Right cardiac atrium (tissue), 5 donors: ENCODE results near the gene WASHC2C. TPM values are rescaled to one million over a fixed set of nuclear protein-coding genes. Genes with fewer than 3 reads are reported as not detected.
"Not testable (repeated sequence)": the region's sequence is repeated elsewhere in the genome, so short reads cannot be mapped to it uniquely, and the experiment has no call there.

Experiments
- ATAC-seq, 2 donors: fragments of 200-7000 bp; cut with Tn5 transposase; one replicate each; pipeline versions ENCODE4 v1.8.0 to v1.9.1; 2020; ENCODE audit warnings: moderate library complexity in 2 of 2, mild to moderate bottlenecking in 1 of 2
- DNase-seq, 3 donors: peaks; one replicate each; pipeline ENCODE4 v3.0.0-alpha.2; 2020
- H3K27ac ChIP-seq: one replicate; pipeline ENCODE4 v1.5.1; 2013; ENCODE audit warnings: mild to moderate bottlenecking, low read length, control low read depth, moderate library complexity
- H3K27me3 ChIP-seq: one replicate; pipeline ENCODE4 v1.6.1; 2013; ENCODE audit not compliant: control insufficient read depth, insufficient read depth
- H3K4me1 ChIP-seq: one replicate; pipeline ENCODE4 v1.6.1; 2013; ENCODE audit warnings: low read length; ENCODE audit not compliant: control insufficient read depth, insufficient read depth
- H3K4me3 ChIP-seq: one replicate; pipeline ENCODE4 v1.5.1; 2013; ENCODE audit warnings: low read length, control low read depth
- H3K9me3 ChIP-seq: one replicate; pipeline ENCODE4 v1.6.1; 2013; ENCODE audit warnings: low read length; ENCODE audit not compliant: control insufficient read depth
- whole genome bisulfite sequencing: extraction: QIAGEN DNeasy Blood & Tissue Kit; methylation state at CpG from one replicate; pipeline ENCODE4 v1.1.7; 2013; 5-methylcytosine and 5-hydroxymethylcytosine counted together
- intact Hi-C, 4 donors: fragments of 100-400 bp; cut with DNase I; formaldehyde crosslinking; loops; one replicate each; pipeline versions ENCODE4 v1.11.0 to v1.14.0; 2022 to 2023
- polyA plus RNA-seq: library from polyadenylated mRNA; stranded (reverse); fragments of 200-250 nt; gene quantifications from one replicate; pipeline ENCODE4 v1.2.3, GENCODE V29; 2013
- total RNA-seq, 4 donors: library from RNA; stranded (reverse); fragmentation: NEBNext Ultra II Directional; extraction: Animal tissue kit (Norgen Biotek cat#: 25700); gene quantifications; one replicate each; pipeline ENCODE4 v1.2.1, GENCODE V29; 2021
- donor health status: healthy with polysubstance abuse.
- donor health status: DM: no; HTN: yes; CAD: no.
- donor health status: DM: no; HTN: no; CAD: no.
- donor health status: DM: no; HTN: yes; CAD: no; lungs with severe emphysema.
- donor health status: DM: yes; HTN: yes; CAD: no.

Gene WASHC2C
- total and polyA plus RNA-seq, 5 donors = 16.7 to 77.4 (median 50.1) TPM

DNA sequence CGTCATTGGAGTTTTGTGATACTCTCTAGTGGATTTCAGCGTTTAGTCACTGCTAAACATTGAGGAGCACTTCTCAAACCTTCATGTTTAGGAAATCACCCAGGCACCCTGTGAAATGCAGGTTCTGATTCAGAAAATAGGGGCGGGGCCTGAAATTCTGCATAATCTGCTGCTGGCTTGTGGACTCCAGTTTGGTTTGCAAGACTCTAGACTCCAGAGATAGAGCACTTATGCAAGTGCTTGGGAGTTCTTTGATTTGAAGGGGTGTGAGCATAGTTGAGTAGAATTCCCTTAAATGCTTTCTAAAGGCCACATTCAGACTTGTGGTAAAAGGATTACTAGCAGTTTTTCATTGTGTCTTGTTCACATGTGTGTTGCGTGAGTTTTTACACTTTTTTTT is 41.3 kb downstream of the WASHC2C start:
- ATAC-seq, H3K27ac ChIP-seq, DNase-seq, H3K4me1 ChIP-seq, H3K27me3 ChIP-seq, H3K4me3 ChIP-seq, intact Hi-C loops, H3K9me3 ChIP-seq: not testable (repeated sequence)
- WGBS = 98% methylated on average over 3 of the region's 4 CpGs

GRCh38 chr10:45771757-45772461 is 44.8 kb downstream of the WASHC2C start:
- H3K4me3 ChIP-seq, H3K4me1 ChIP-seq, intact Hi-C loops, H3K27me3 ChIP-seq, DNase-seq, ATAC-seq, H3K9me3 ChIP-seq, H3K27ac ChIP-seq: not testable (repeated sequence)
- 96% methylated on average over 5 of the region's 7 CpGs for whole genome bisulfite sequencing

DNA sequence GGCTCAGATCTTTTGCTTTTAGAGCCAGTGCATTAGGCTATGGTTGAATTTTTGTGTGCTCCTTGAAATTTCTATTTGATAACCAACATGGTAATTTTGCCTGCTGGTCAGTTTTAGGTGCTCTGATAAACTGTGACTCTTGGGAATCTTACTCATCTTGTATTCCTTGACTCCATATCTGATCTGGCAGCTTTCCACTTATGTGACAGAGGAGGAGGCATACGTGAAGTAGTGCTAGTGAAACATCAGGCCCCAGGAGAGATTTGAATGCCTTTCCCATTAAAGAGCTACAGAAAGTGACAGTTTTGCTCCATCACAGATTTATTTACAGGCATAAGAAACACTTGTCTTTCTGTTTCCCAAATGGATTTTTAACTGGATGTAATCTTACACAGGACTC is 59.2 kb downstream of the WASHC2C start:
- 41% methylated on average over 1 of the region's 1 CpG for WGBS
- DNase-seq, ATAC-seq, H3K27me3 ChIP-seq, intact Hi-C loops, H3K9me3 ChIP-seq, H3K4me3 ChIP-seq, H3K27ac ChIP-seq, H3K4me1 ChIP-seq: not testable (repeated sequence)

- WGBS = 49% methylated on average over 2 of the region's 5 CpGs
- H3K4me3 ChIP-seq, H3K27ac ChIP-seq, DNase-seq, H3K4me1 ChIP-seq, ATAC-seq, H3K27me3 ChIP-seq, intact Hi-C loops, H3K9me3 ChIP-seq: not testable (repeated sequence)
Observed at GRCh38 chr10:45787212-45787741, 60.2 kb downstream of the WASHC2C start.

DNA sequence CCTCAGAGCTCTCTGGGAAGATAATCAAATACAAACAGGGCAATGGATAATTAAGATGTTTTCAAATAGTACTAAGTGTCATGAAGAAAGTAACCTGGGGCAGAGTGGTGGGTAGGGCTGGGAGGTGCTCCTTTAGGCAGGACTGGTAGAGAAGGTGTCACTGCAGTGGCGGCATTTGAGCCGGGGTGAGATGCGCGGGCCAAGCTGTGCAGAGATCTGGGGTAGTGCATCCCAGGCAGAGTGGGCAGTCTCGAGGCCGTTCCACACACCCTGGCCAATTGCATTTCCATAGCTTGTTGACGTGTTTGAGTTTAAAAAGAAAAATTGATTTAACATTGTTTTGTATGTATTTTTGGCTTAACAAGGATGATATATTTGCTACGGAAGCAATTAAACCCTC is 62.9 kb downstream of the WASHC2C start:
- ATAC-seq, H3K9me3 ChIP-seq, intact Hi-C loops, H3K4me3 ChIP-seq, H3K4me1 ChIP-seq, H3K27ac ChIP-seq, H3K27me3 ChIP-seq, DNase-seq: not testable (repeated sequence)
- 97% methylated on average over 8 of the region's 8 CpGs for WGBS

- H3K27ac ChIP-seq, ATAC-seq, H3K27me3 ChIP-seq, H3K9me3 ChIP-seq, intact Hi-C loops, H3K4me3 ChIP-seq, DNase-seq, H3K4me1 ChIP-seq: not testable (repeated sequence)
- WGBS = 90% methylated on average over 5 of the region's 6 CpGs
Observed at GRCh38 chr10:45790694-45791426, 63.8 kb downstream of the WASHC2C start.

DNA sequence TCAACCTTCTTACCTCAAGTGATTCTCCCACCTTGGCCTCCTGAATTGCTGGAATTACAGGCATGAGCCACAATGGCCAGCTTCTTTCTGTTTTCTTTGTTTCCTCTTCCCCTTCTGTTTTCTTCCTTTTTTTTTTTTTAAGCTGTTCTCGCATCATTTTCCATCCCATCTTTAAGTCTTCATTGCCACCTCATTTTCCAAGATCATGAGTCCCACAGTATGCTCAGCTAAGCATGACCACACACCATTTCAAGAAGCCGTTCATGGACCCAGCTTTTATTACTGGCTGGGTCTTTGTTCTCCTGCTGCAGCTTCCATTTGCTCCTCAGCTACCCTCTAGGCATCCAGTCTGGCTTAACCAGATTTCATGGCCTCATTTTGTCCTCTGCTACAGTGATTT is 67.7 kb downstream of the WASHC2C start:
- H3K4me1 ChIP-seq, H3K27ac ChIP-seq, H3K9me3 ChIP-seq, intact Hi-C loops, ATAC-seq, DNase-seq, H3K4me3 ChIP-seq, H3K27me3 ChIP-seq: not testable (repeated sequence)
- WGBS = 64% methylated on average over 2 of the region's 2 CpGs

DNA sequence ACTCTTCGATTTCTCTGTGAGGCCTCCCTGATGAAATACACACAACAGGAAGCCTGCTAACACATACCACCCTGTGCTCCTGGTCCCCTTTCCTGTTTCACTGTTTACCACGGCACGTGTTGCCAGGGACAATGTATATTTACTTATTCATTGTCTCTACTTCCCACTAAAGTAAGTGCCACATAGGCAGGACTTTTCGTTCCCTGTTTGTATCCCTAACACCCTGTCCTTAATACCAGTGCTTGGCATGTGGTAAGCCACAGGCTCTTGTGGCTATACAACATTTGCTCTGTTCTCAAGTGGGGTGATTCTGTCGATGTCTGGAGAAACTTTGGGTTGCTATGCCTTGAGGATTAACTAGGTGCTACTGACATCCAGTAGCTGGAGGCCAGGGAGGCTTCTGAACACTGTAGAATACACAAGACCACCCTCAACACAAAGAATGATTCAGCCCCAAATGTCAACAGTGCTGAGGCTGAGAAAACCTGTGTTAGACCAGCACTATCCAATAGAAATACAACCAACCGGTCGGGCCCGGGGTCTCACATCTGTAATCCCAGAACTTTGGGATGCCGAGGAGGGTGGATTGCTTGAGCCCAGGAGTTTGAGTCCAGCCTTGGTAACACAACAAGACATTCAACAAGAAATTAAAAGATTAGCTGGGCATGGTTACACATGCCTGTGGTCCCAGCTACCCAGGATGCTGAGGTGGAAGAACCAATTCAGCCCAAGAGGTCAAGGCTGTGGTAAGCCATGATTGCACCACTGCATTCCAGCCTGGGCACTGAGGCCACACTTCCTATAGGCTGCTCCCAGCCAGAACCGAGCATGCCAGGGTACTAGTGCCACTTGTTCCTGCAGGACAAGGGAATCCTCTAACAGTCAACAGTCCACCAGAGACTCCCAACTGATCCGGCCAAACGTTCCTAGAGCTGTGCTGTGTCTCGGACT is 76.3 kb downstream of the WASHC2C start:
- H3K9me3 ChIP-seq, H3K27me3 ChIP-seq, intact Hi-C loops, H3K27ac ChIP-seq, H3K4me1 ChIP-seq, DNase-seq, ATAC-seq, H3K4me3 ChIP-seq: not testable (repeated sequence)
- WGBS = 67% methylated on average over 13 of the region's 13 CpGs

DNA sequence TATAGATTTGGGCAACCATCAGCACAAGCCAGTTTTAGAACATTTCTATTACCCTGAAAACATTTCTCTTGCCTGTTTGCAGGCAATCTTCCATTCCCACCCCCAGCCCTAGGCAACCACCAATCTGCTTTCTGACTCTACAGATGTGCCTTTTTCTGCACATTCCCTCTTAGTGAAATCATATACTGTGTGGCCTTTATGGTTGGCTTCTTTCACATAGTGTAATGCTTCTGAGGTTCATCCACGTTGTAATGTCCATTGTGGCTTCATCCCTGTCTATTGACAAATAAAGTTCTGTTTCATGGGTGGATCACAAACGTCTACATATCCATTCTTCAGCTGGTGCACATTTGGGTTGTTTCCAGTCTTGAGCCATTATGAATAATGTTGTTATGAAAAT is 77.9 kb downstream of the WASHC2C start:
- ATAC-seq, H3K27me3 ChIP-seq, intact Hi-C loops, DNase-seq, H3K4me1 ChIP-seq, H3K9me3 ChIP-seq, H3K4me3 ChIP-seq, H3K27ac ChIP-seq: not testable (repeated sequence)
- 53% methylated on average over 2 of the region's 2 CpGs for WGBS

GRCh38 chr10:45809837-45810236 is 82.8 kb downstream of the WASHC2C start:
- no peaks in the 10 kb centered on the region for H3K4me1 ChIP-seq
- intact Hi-C loops = no loop called here
- 81% methylated on average over 4 of the region's 4 CpGs for WGBS
- no peak overlapping the region for H3K4me3 ChIP-seq
- no peaks in the 10 kb centered on the region for H3K9me3 ChIP-seq
- ATAC-seq = no peak
- no peaks in the 10 kb centered on the region for H3K27me3 ChIP-seq
- H3K27ac ChIP-seq = no peak overlapping the region
- no peak for DNase-seq
